Stomach (tissue), 4 donors: ENCODE data around the gene ENOX1.

Source experiments
- CTCF ChIP-seq, 7 experiments: fragments of 450-650 bp in 4 of 7; fragments of 200-600 bp in 3 of 7; sonication (generic) in 3 of 7; IDR thresholded peaks; one replicate each; pipeline ENCODE4 v1.5.1; 2016 to 2019; ENCODE audit warnings: antibody characterized with exemption in 7 of 7, control low read depth in 2 of 7, mild to moderate bottlenecking in 1 of 7
- EP300 ChIP-seq: sonication (generic); formaldehyde crosslinking; IDR thresholded peaks from one replicate; pipeline ENCODE4 v1.6.1; 2017; ENCODE audit warnings: antibody characterized with exemption
- POLR2A ChIP-seq, 4 donors: fragments of 450-650 bp; IDR thresholded peaks; one replicate each; pipeline ENCODE4 v1.6.1; 2016; ENCODE audit warnings: antibody characterized with exemption in 4 of 4, control low read depth in 2 of 4, mild to moderate bottlenecking in 1 of 4, moderate library complexity in 1 of 4

GRCh38 chr13:43666403-43666802 lies 120.4 kb downstream of the ENOX1 start:
- TF ChIP-seq CTCF (IDR thresholded peaks at IDR 0.05) (no peak), POLR2A (IDR thresholded peaks at IDR 0.05) (no peak), EP300 (no peak)
